ENCODE data around the gene GTF3C5.
"Not testable (repeated sequence)": the region's sequence is repeated elsewhere in the genome, so short reads cannot be mapped to it uniquely, and the experiment has no call there.

Gene GTF3C5

GRCh38 chr9:133057006-133057405, 26.2 kb downstream of the GTF3C5 start:
- DNase-seq: no peak

- DNase-seq: no peak
Measured at GRCh38 chr9:133057553-133057952, 26.8 kb downstream of the GTF3C5 start.

GRCh38 chr9:133058071-133058470, 27.3 kb downstream of the GTF3C5 start:
- DNase-seq: no peak

- DNase-seq: no peak
Measured at GRCh38 chr9:133058550-133059320, 27.9 kb downstream of the GTF3C5 start.

GRCh38 chr9:133059623-133060022, 28.8 kb downstream of the GTF3C5 start:
- no peak for DNase-seq

- no peak for DNase-seq
Measured at GRCh38 chr9:133060417-133060841, 29.6 kb downstream of the GTF3C5 start.

GRCh38 chr9:133061019-133061763, 30.4 kb downstream of the GTF3C5 start:
- DNase-seq: not testable (repeated sequence)

GRCh38 chr9:133061764-133062145, 31.0 kb downstream of the GTF3C5 start, which contains the start of gene CEL:
Gene CEL (plus strand): TSS chr9:133061981. CDS start chr9:133062003, 22 bp downstream.
- not testable (repeated sequence) for DNase-seq

- not testable (repeated sequence) for DNase-seq
Measured at GRCh38 chr9:133062569-133062968, 31.8 kb downstream of the GTF3C5 start.

GRCh38 chr9:133063159-133063499, 32.3 kb downstream of the GTF3C5 start:
- DNase-seq: no peak

- no peak for DNase-seq
Measured at GRCh38 chr9:133063500-133064231, 32.9 kb downstream of the GTF3C5 start.

- no peak for DNase-seq
Measured at GRCh38 chr9:133064241-133065069, 33.7 kb downstream of the GTF3C5 start.

- no peak for DNase-seq
Measured at GRCh38 chr9:133065070-133065388, 34.2 kb downstream of the GTF3C5 start.

- no peak for DNase-seq
Measured at GRCh38 chr9:133066181-133066983, 35.6 kb downstream of the GTF3C5 start.

- DNase-seq: no peak
Measured at GRCh38 chr9:133067006-133067405, 36.2 kb downstream of the GTF3C5 start.

GRCh38 chr9:133067813-133068212, 37.0 kb downstream of the GTF3C5 start:
- DNase-seq: no peak

GRCh38 chr9:133068431-133068830, 37.6 kb downstream of the GTF3C5 start:
- not testable (repeated sequence) for DNase-seq

GRCh38 chr9:133070500-133070961, 39.7 kb downstream of the GTF3C5 start:
- DNase-seq: not testable (repeated sequence)

GRCh38 chr9:133070985-133071384, 40.2 kb downstream of the GTF3C5 start:
- not testable (repeated sequence) for DNase-seq

- DNase-seq: no peak
Measured at GRCh38 chr9:133071484-133072150, 40.8 kb downstream of the GTF3C5 start.

GRCh38 chr9:133072210-133072609, 41.4 kb downstream of the GTF3C5 start:
- not testable (repeated sequence) for DNase-seq

All from activated T-cell treated with anti-CD3 and anti-CD28 coated beads, Interleukin-2, amount 50 U/mL, for 48 hours (primary cell).